ENCODE results near the gene PSMC3IP. TPM values are rescaled to one million over a fixed set of nuclear protein-coding genes. Genes with fewer than 3 reads are reported as not detected.
A peak's percentile ranks its signal among the peaks of the same experiment; 100 is the strongest.

PSMC3IP gene
- total RNA-seq, 1 donor from 2014 or later = 22.6 TPM

DNA sequence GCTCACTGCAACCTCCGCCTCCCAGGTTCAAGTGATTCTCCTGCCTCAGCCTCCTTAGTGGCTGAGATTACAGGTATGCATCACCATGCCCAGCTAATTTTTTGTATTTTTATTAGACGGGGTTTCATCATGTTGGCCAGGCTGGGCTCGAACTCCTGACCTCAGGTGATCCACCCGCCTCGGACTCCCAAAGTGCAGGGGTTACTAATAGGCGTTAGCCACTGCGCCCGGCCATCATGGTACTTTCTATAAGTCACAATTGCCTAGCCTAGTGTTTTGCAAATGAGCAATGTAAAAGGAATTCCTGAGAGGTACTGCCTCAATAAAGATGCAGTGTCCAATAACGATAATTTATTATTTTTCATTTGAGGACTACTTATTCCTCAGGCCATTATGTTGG lies 13.9 kb upstream of the PSMC3IP start:
- no peaks in the 10 kb centered on the region for H3K9me3 Mint-ChIP-seq
- TF ChIP-seq, protein P1, sequence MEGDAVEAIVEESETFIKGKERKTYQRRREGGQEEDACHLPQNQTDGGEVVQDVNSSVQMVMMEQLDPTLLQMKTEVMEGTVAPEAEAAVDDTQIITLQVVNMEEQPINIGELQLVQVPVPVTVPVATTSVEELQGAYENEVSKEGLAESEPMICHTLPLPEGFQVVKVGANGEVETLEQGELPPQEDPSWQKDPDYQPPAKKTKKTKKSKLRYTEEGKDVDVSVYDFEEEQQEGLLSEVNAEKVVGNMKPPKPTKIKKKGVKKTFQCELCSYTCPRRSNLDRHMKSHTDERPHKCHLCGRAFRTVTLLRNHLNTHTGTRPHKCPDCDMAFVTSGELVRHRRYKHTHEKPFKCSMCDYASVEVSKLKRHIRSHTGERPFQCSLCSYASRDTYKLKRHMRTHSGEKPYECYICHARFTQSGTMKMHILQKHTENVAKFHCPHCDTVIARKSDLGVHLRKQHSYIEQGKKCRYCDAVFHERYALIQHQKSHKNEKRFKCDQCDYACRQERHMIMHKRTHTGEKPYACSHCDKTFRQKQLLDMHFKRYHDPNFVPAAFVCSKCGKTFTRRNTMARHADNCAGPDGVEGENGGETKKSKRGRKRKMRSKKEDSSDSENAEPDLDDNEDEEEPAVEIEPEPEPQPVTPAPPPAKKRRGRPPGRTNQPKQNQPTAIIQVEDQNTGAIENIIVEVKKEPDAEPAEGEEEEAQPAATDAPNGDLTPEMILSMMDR (conservative IDR thresholded peaks at IDR 0.05) = no peak
- H3K4me1 Mint-ChIP-seq (ENCODE audit: unreplicated experiment) = peaks cover 2% of the 10 kb centered on the region
- H3K27me3 Mint-ChIP-seq = no peaks in the 10 kb centered on the region
- H3K36me3 Mint-ChIP-seq = peaks cover 23% of the 10 kb centered on the region
- H3K4me3 Mint-ChIP-seq = no peak overlapping the region
- no peak for DNase-seq (ENCODE audit: extremely low spot score, unreplicated experiment)
- no peak overlapping the region for H3K27ac Mint-ChIP-seq

DNA sequence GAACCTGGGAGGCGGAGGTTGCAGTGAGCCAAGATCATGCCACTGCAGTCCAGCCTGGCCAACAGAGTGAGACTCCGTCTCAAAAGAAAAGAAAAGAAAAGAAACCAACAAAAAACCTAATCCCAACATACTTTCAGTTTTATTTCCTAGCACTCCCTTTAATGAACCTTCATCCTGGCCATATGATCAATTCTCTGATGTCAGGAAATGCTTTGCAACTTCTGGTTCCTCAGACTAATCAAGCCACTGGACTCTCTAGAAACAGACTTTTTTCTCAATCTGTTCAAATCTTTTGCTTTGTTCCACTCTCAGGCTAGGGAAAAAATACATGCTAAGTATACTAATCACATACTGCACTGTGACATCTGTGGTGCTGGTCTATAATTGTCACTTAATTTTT lies 13.4 kb upstream of the PSMC3IP start:
- Mint-ChIP-seq H3K4me1 (ENCODE audit: unreplicated experiment) (no peaks in the 10 kb centered on the region), H3K27me3 (no peaks in the 10 kb centered on the region), H3K36me3 (peaks cover 20% of the 10 kb centered on the region), H3K27ac (no peak overlapping the region), H3K9me3 (no peaks in the 10 kb centered on the region), H3K4me3 (no peak overlapping the region)
- TF ChIP-seq, protein P1 (conservative IDR thresholded peaks at IDR 0.05) = no peak
- DNase-seq (ENCODE audit: extremely low spot score, unreplicated experiment) = no peak

- Mint-ChIP-seq H3K4me3 (peak overlapping the region; percentile 61), H3K27ac (peak overlapping the region; percentile 82), H3K36me3 (peaks cover 26% of the 10 kb centered on the region), H3K9me3 (no peaks in the 10 kb centered on the region), H3K4me1 (ENCODE audit: unreplicated experiment) (no peaks in the 10 kb centered on the region), H3K27me3 (no peaks in the 10 kb centered on the region)
- TF ChIP-seq, protein P1 (conservative IDR thresholded peaks at IDR 0.05) = no peak
- no peak for DNase-seq (ENCODE audit: extremely low spot score, unreplicated experiment)
These were observed 9.1 kb upstream of the PSMC3IP start for GRCh38 chr17:42586514-42587230.

- H3K27me3 Mint-ChIP-seq = no peaks in the 10 kb centered on the region
- H3K9me3 Mint-ChIP-seq = no peaks in the 10 kb centered on the region
- no peak overlapping the region for H3K4me3 Mint-ChIP-seq
- TF ChIP-seq, protein P1 (conservative IDR thresholded peaks at IDR 0.05) = no peak
- H3K36me3 Mint-ChIP-seq = peaks cover 23% of the 10 kb centered on the region
- DNase-seq (ENCODE audit: extremely low spot score, unreplicated experiment) = no peak
- no peaks in the 10 kb centered on the region for H3K4me1 Mint-ChIP-seq (ENCODE audit: unreplicated experiment)
- H3K27ac Mint-ChIP-seq = no peak overlapping the region
These were observed 7.8 kb upstream of the PSMC3IP start for GRCh38 chr17:42585353-42585752.

GRCh38 chr17:42584880-42585279 lies 7.4 kb upstream of the PSMC3IP start:
- TF ChIP-seq, protein P1 (conservative IDR thresholded peaks at IDR 0.05) = no peak

More at GRCh38 chr17:42584880-42585279, 7.4 kb upstream of the PSMC3IP start:
- no peaks in the 10 kb centered on the region for H3K27me3 Mint-ChIP-seq
- H3K9me3 Mint-ChIP-seq = no peaks in the 10 kb centered on the region
- peaks cover 23% of the 10 kb centered on the region for H3K36me3 Mint-ChIP-seq
- no peak overlapping the region for H3K4me3 Mint-ChIP-seq
- H3K27ac Mint-ChIP-seq = no peak overlapping the region
- H3K4me1 Mint-ChIP-seq (ENCODE audit: unreplicated experiment) = no peaks in the 10 kb centered on the region
- DNase-seq (ENCODE audit: extremely low spot score, unreplicated experiment) = no peak

Measured in type B pancreatic cell (in vitro differentiated cells).